Mesodermal cell (in vitro differentiated cells): ENCODE measurements around the gene IKZF5.

Source experiments
- H3K27ac ChIP-seq: 2 replicates; pipeline ENCODE4 v1.7.0; 2013; ENCODE audit warnings: mild to moderate bottlenecking, low read depth, low read length, moderate library complexity; ENCODE audit not compliant: severe bottlenecking
- H3K36me3 ChIP-seq: 2 replicates; pipeline ENCODE4 v1.7.1; 2013; ENCODE audit warnings: mild to moderate bottlenecking, low read length, moderate library complexity; ENCODE audit not compliant: control insufficient read depth, insufficient read depth
- H3K4me1 ChIP-seq: one replicate; pipeline ENCODE4 v1.7.1; 2013; ENCODE audit warnings: mild to moderate bottlenecking, low read length; ENCODE audit not compliant: insufficient read depth, control insufficient read depth, poor library complexity, severe bottlenecking
- H3K4me3 ChIP-seq: 2 replicates; pipeline ENCODE4 v1.7.0; 2013; ENCODE audit warnings: low read length, control low read depth, mild to moderate bottlenecking; ENCODE audit not compliant: insufficient read depth, poor library complexity, severe bottlenecking; ENCODE audit errors: extremely low read depth
- H3K9me3 ChIP-seq: 2 replicates; pipeline ENCODE4 v1.7.1; 2013; ENCODE audit warnings: mild to moderate bottlenecking, low read length, moderate library complexity; ENCODE audit not compliant: control insufficient read depth
- WGBS, 2 experiments: methylation state at CpG; one replicate each; pipeline ENCODE4 v1.1.5; 2013; ENCODE audit warnings: missing lambda C conversion rate in 2 of 2; ENCODE audit not compliant: insufficient coverage in 2 of 2; 5-methylcytosine and 5-hydroxymethylcytosine counted together

IKZF5 gene

DNA sequence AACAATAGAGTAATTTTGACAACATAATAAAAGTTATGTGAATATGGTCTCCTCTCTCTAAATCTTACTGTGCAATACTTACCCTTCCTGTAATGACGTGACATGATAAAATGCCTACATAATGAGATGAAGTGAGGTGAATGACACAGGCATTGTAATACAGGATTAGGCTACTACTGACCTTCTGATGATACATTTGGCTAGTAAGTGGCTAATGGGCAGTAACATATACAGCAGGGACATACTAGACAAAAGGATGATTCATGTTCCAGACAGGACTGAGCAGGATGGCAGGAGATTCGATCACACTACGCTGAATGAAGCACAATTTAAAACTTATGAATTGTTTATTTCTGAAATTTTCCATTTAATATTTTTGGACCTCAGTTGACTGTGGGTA is 59.3 kb downstream of the IKZF5 start:
- WGBS, 2 experiments: 100% methylated on average over 1 of the region's 3 CpGs
- no peak overlapping the region for H3K4me3 ChIP-seq
- peaks cover 36% of the 10 kb centered on the region for H3K36me3 ChIP-seq

More for the DNA sequence above, 59.3 kb downstream of the IKZF5 start:
- H3K9me3 ChIP-seq: no peaks in the 10 kb centered on the region
- H3K4me1 ChIP-seq: no peaks in the 10 kb centered on the region
- H3K27ac ChIP-seq: no peak overlapping the region
